Astrocyte (in vitro differentiated cells and primary cell): ENCODE measurements around the gene KIF26B.

ENCODE experiments used
- EZH2 ChIP-seq: IDR thresholded peaks from 2 replicates; pipeline ENCODE4 v1.6.1; 2012; ENCODE audit warnings: mild to moderate bottlenecking, low read length, inconsistent platforms; ENCODE audit not compliant: insufficient read depth
- TF ChIP-seq, protein P1 (sequence below): IDR thresholded peaks from 2 replicates; pipeline ENCODE4 v1.5.1; 2011; ENCODE audit warnings: low read depth, mild to moderate bottlenecking, inconsistent platforms, low read length, moderate library complexity; ENCODE audit not compliant: insufficient read depth

DNA sequence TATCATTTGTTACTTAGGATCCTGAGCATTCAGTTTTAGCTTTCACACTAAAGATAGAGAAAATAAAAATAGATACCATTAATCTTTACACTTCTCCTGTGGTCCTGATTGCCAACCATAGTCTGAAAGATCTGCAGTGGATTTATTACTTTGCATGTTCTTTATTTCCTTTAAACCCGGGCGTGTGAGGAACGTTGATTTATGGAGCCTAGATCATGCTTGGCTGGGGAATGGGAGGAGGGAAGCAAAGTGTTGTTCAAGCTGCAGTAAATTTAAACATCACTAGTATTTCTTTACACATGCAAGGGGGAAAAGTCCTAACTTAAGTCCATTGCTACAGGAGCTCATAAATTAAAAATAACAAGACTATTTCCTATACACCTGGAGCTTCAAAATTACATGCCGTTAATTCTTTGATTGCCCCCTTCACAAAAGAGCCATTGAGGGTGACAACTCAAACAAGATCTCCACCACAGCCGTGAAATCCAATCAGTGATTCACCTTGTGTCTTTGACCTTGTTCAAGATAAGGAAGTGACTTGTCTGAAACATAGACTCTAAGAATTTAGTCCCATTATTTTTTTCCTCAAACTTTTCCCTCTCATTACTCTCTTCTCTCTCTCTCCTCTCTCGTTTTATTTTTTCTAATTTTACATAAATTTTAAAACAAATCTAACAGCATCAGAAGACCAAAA, 282.7 kb downstream of the KIF26B start:
- TF ChIP-seq, protein P1, sequence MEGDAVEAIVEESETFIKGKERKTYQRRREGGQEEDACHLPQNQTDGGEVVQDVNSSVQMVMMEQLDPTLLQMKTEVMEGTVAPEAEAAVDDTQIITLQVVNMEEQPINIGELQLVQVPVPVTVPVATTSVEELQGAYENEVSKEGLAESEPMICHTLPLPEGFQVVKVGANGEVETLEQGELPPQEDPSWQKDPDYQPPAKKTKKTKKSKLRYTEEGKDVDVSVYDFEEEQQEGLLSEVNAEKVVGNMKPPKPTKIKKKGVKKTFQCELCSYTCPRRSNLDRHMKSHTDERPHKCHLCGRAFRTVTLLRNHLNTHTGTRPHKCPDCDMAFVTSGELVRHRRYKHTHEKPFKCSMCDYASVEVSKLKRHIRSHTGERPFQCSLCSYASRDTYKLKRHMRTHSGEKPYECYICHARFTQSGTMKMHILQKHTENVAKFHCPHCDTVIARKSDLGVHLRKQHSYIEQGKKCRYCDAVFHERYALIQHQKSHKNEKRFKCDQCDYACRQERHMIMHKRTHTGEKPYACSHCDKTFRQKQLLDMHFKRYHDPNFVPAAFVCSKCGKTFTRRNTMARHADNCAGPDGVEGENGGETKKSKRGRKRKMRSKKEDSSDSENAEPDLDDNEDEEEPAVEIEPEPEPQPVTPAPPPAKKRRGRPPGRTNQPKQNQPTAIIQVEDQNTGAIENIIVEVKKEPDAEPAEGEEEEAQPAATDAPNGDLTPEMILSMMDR: no peak
- no peak for TF ChIP-seq EZH2
